B cell (primary cell): ENCODE data around the gene RSPRY1.

Source experiments
- CTCF ChIP-seq: fragments of 200-600 bp; IDR thresholded peaks from one replicate; pipeline ENCODE4 v1.8.0; 2022; ENCODE audit warnings: antibody characterized with exemption, mild to moderate bottlenecking
- EZH2 ChIP-seq: IDR thresholded peaks from 2 replicates; pipeline ENCODE4 v1.6.1; 2012; ENCODE audit warnings: borderline replicate concordance, low read depth, mild to moderate bottlenecking, moderate library complexity, low read length; ENCODE audit not compliant: insufficient read depth, poor library complexity, severe bottlenecking

GRCh38 chr16:57157533-57157932 is 28.6 kb upstream of the RSPRY1 start:
- TF ChIP-seq CTCF (no peak), EZH2 (no peak)
